Measurements from ENCODE around the gene SERPINA1. TPM values are rescaled to one million over a fixed set of nuclear protein-coding genes. Genes with fewer than 3 reads are reported as not detected.

Gene SERPINA1
- total and polyA plus RNA-seq, 2 of the 13 experiments (the other 11 are each of a cell fraction or from before 2014, with no cell fraction given) = 3,266 to 11,015 TPM

DNA sequence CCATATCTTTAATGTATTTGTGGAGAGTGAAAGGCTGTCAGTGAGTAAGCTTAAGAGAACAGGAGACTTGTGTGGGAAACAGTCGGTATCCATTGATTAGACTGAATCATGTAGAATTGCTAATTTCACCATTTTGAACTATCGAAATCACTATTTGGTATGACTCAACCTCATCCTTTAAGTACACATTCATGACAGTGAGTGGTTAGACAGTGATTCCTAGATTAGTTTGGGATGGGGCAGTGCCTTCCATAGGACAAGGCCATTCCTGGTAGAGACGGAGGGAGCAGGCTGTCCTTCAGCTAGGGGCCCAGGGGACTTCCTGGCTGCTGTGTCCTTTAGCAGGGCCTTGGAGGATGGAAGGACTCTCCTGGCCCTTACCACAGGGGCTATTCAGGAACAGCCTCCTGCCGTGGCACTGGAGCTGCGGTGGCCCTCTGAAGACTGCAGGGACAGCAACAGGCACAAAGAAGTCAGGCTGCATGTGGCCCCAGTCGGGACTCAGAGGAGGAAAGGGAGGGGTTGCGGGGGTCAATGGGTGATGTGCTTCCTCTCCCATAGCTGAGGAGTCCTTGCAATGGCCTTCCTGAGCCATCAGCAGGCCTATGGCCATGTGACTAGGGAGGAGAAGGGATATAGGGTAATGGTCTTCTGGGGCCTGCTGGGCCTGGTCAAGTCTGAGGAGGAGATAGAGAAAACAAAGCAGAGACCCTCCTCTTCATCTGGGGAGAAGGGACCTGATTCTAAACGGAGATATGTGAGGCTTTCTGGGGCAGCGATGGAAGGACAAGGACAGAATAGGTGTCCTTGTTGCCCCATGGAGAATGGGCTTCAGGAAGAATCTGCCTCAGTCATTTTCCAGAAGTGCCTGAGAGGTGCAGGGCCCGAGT, 11.2 kb downstream of the SERPINA1 start (continued):
- TF ChIP-seq, protein P1, sequence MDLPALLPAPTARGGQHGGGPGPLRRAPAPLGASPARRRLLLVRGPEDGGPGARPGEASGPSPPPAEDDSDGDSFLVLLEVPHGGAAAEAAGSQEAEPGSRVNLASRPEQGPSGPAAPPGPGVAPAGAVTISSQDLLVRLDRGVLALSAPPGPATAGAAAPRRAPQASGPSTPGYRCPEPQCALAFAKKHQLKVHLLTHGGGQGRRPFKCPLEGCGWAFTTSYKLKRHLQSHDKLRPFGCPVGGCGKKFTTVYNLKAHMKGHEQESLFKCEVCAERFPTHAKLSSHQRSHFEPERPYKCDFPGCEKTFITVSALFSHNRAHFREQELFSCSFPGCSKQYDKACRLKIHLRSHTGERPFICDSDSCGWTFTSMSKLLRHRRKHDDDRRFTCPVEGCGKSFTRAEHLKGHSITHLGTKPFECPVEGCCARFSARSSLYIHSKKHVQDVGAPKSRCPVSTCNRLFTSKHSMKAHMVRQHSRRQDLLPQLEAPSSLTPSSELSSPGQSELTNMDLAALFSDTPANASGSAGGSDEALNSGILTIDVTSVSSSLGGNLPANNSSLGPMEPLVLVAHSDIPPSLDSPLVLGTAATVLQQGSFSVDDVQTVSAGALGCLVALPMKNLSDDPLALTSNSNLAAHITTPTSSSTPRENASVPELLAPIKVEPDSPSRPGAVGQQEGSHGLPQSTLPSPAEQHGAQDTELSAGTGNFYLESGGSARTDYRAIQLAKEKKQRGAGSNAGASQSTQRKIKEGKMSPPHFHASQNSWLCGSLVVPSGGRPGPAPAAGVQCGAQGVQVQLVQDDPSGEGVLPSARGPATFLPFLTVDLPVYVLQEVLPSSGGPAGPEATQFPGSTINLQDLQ (CRISPR knock-in tag; IDR thresholded peaks at IDR 0.05) = peak; percentile 66
- TF ChIP-seq, protein P2, sequence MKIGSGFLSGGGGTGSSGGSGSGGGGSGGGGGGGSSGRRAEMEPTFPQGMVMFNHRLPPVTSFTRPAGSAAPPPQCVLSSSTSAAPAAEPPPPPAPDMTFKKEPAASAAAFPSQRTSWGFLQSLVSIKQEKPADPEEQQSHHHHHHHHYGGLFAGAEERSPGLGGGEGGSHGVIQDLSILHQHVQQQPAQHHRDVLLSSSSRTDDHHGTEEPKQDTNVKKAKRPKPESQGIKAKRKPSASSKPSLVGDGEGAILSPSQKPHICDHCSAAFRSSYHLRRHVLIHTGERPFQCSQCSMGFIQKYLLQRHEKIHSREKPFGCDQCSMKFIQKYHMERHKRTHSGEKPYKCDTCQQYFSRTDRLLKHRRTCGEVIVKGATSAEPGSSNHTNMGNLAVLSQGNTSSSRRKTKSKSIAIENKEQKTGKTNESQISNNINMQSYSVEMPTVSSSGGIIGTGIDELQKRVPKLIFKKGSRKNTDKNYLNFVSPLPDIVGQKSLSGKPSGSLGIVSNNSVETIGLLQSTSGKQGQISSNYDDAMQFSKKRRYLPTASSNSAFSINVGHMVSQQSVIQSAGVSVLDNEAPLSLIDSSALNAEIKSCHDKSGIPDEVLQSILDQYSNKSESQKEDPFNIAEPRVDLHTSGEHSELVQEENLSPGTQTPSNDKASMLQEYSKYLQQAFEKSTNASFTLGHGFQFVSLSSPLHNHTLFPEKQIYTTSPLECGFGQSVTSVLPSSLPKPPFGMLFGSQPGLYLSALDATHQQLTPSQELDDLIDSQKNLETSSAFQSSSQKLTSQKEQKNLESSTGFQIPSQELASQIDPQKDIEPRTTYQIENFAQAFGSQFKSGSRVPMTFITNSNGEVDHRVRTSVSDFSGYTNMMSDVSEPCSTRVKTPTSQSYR (CRISPR knock-in tag; IDR thresholded peaks at IDR 0.05; ENCODE audit: borderline replicate concordance) = peak; percentile 10; the same call in 1 of the 2 replicates
- TF ChIP-seq SMARCC2 (IDR thresholded peaks at IDR 0.05) (no peak), KDM2A (CRISPR knock-in tag; IDR thresholded peaks at IDR 0.05; ENCODE audit: borderline replicate concordance, low read depth) (peak; percentile 81; the same call in 1 of the 2 replicates), ZNF350 (CRISPR knock-in tag; IDR thresholded peaks at IDR 0.05; ENCODE audit: borderline replicate concordance, low read depth) (peak; percentile 53; the same call in 1 of the 2 replicates), ZNF891 (CRISPR knock-in tag; IDR thresholded peaks at IDR 0.05) (peak; percentile 46; the same call in 1 of the 2 replicates), NFKB2 (CRISPR knock-in tag; IDR thresholded peaks at IDR 0.05; ENCODE audit: borderline replicate concordance) (peak; percentile 74; the same call in 1 of the 2 replicates), HMG20B (CRISPR knock-in tag; conservative IDR thresholded peaks at IDR 0.05) (no peak), ZNF430 (CRISPR knock-in tag; IDR thresholded peaks at IDR 0.05) (peak; percentile 17; the same call in 1 of the 2 replicates), KLF9 (CRISPR knock-in tag; IDR thresholded peaks at IDR 0.05; ENCODE audit: low read depth) (no peak)
- TF ChIP-seq, protein P3, sequence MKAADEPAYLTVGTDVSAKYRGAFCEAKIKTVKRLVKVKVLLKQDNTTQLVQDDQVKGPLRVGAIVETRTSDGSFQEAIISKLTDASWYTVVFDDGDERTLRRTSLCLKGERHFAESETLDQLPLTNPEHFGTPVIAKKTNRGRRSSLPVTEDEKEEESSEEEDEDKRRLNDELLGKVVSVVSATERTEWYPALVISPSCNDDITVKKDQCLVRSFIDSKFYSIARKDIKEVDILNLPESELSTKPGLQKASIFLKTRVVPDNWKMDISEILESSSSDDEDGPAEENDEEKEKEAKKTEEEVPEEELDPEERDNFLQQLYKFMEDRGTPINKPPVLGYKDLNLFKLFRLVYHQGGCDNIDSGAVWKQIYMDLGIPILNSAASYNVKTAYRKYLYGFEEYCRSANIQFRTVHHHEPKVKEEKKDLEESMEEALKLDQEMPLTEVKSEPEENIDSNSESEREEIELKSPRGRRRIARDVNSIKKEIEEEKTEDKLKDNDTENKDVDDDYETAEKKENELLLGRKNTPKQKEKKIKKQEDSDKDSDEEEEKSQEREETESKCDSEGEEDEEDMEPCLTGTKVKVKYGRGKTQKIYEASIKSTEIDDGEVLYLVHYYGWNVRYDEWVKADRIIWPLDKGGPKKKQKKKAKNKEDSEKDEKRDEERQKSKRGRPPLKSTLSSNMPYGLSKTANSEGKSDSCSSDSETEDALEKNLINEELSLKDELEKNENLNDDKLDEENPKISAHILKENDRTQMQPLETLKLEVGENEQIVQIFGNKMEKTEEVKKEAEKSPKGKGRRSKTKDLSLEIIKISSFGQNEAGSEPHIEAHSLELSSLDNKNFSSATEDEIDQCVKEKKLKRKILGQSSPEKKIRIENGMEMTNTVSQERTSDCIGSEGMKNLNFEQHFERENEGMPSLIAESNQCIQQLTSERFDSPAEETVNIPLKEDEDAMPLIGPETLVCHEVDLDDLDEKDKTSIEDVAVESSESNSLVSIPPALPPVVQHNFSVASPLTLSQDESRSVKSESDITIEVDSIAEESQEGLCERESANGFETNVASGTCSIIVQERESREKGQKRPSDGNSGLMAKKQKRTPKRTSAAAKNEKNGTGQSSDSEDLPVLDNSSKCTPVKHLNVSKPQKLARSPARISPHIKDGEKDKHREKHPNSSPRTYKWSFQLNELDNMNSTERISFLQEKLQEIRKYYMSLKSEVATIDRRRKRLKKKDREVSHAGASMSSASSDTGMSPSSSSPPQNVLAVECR (CRISPR knock-in tag; IDR thresholded peaks at IDR 0.05; ENCODE audit: borderline replicate concordance) = 0 out of 2 replicates have a peak, but pooled peaks have one; percentile 39
- TF ChIP-seq, protein P4, sequence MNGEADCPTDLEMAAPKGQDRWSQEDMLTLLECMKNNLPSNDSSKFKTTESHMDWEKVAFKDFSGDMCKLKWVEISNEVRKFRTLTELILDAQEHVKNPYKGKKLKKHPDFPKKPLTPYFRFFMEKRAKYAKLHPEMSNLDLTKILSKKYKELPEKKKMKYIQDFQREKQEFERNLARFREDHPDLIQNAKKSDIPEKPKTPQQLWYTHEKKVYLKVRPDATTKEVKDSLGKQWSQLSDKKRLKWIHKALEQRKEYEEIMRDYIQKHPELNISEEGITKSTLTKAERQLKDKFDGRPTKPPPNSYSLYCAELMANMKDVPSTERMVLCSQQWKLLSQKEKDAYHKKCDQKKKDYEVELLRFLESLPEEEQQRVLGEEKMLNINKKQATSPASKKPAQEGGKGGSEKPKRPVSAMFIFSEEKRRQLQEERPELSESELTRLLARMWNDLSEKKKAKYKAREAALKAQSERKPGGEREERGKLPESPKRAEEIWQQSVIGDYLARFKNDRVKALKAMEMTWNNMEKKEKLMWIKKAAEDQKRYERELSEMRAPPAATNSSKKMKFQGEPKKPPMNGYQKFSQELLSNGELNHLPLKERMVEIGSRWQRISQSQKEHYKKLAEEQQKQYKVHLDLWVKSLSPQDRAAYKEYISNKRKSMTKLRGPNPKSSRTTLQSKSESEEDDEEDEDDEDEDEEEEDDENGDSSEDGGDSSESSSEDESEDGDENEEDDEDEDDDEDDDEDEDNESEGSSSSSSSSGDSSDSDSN (CRISPR knock-in tag; IDR thresholded peaks at IDR 0.05) = peak; percentile 50; the same call in 1 of the 2 replicates
